Stimulated activated CD4-positive, alpha-beta T cell treated with anti-CD3 and anti-CD28 coated beads, TNF-alpha, amount 100 ng/mL, for 1 hour (primary cell): ENCODE data around the gene CLDN25.
"Not testable (repeated sequence)": the region's sequence is repeated elsewhere in the genome, so short reads cannot be mapped to it uniquely, and the experiment has no call there.

Source experiments
- DNase-seq, 3 donors: peaks; one replicate each; pipeline ENCODE4 v3.0.0-alpha.2; 2020; ENCODE audit warnings: low read depth in 3 of 3, low spot score in 1 of 3

Gene CLDN25

GRCh38 chr11:113779496-113779895 is at the start of gene CLDN25:
TSS of gene CLDN25 (plus strand) at chr11:113779796. CDS start at chr11:113779796, 0 bp downstream.
- no peak for DNase-seq

- DNase-seq, result no peak
Measured at GRCh38 chr11:113730887-113731726, 48.5 kb upstream of the CLDN25 start.

GRCh38 chr11:113732092-113732491 is 47.5 kb upstream of the CLDN25 start:
- DNase-seq, result no peak

GRCh38 chr11:113736323-113736722 is 43.3 kb upstream of the CLDN25 start:
- no peak for DNase-seq

GRCh38 chr11:113752932-113753331 is 26.7 kb upstream of the CLDN25 start:
- DNase-seq, result no peak

GRCh38 chr11:113760241-113760640 is 19.4 kb upstream of the CLDN25 start:
- no peak for DNase-seq

- not testable (repeated sequence) for DNase-seq
Measured at GRCh38 chr11:113763040-113763439, 16.6 kb upstream of the CLDN25 start.

GRCh38 chr11:113764527-113765219 is 14.9 kb upstream of the CLDN25 start:
- DNase-seq, result no peak

GRCh38 chr11:113771964-113772363 is 7.6 kb upstream of the CLDN25 start:
- DNase-seq, result no peak

- DNase-seq, result no peak
Measured at GRCh38 chr11:113773092-113773415, 6.5 kb upstream of the CLDN25 start.

- DNase-seq, result peak; percentile 63 to 83 (median 78)
Measured at GRCh38 chr11:113773416-113774173, 6.0 kb upstream of the CLDN25 start, which contains the start of gene ZW10. TSS of gene ZW10 (minus strand) at chr11:113773692. CDS start at chr11:113773666, 26 bp downstream.

- no peak for DNase-seq
Measured at GRCh38 chr11:113774174-113774503, 5.5 kb upstream of the CLDN25 start.

- DNase-seq, result no peak
Measured at GRCh38 chr11:113778111-113778910, 1.3 kb upstream of the CLDN25 start.

- DNase-seq, result no peak
Measured at GRCh38 chr11:113781682-113782081, 2.1 kb downstream of the CLDN25 start.

- no peak for DNase-seq
Measured at GRCh38 chr11:113782134-113782533, 2.5 kb downstream of the CLDN25 start.

GRCh38 chr11:113789016-113789415 is 9.4 kb downstream of the CLDN25 start:
- DNase-seq, result not testable (repeated sequence)

- DNase-seq, result no peak
Measured at GRCh38 chr11:113789675-113790320, 10.2 kb downstream of the CLDN25 start.

GRCh38 chr11:113796663-113797259 is 17.2 kb downstream of the CLDN25 start:
- no peak for DNase-seq

- no peak for DNase-seq
Measured at GRCh38 chr11:113802621-113803020, 23.0 kb downstream of the CLDN25 start.

GRCh38 chr11:113805640-113806039 is 26.0 kb downstream of the CLDN25 start:
- DNase-seq, result no peak
